HFFc6 (cell line): ENCODE results near the gene CLSTN1. TPM values are rescaled to one million over a fixed set of nuclear protein-coding genes. Genes with fewer than 3 reads are reported as not detected.

Source experiments
- DNase-seq: peaks from one replicate; pipeline ENCODE4 v3.0.0-alpha.2; 2018
- H3K27ac Mint-ChIP-seq: 2 replicates; pipeline ENCODE4 v1.8.0; 2020; ENCODE audit warnings: mild to moderate bottlenecking, mixed read lengths
- H3K27me3 Mint-ChIP-seq: 2 replicates; pipeline ENCODE4 v1.8.0; 2021; ENCODE audit warnings: mild to moderate bottlenecking, moderate library complexity, mixed read lengths; ENCODE audit not compliant: insufficient read depth
- H3K36me3 Mint-ChIP-seq: 2 replicates; pipeline ENCODE4 v1.8.0; 2021; ENCODE audit warnings: low read depth, mixed read lengths
- H3K4me1 Mint-ChIP-seq: 2 replicates; pipeline ENCODE4 v1.8.0; 2020; ENCODE audit warnings: low read depth, mixed read lengths
- H3K4me3 Mint-ChIP-seq: 2 replicates; pipeline ENCODE4 v1.8.0; 2020; ENCODE audit warnings: mild to moderate bottlenecking, moderate library complexity, mixed read lengths
- H3K9me3 Mint-ChIP-seq: 2 replicates; pipeline ENCODE4 v1.8.0; 2020; ENCODE audit warnings: mild to moderate bottlenecking, mixed read lengths
- CTCF ChIP-seq: fragments of 200-600 bp; sonication (generic); IDR thresholded peaks from 2 replicates; pipeline ENCODE4 v1.5.0; 2021; ENCODE audit warnings: antibody characterized with exemption, mild to moderate bottlenecking
- total RNA-seq, 6 experiments: library from RNA; stranded (reverse); fragmentation: NEBNext Ultra II Directional; extraction: Animal tissue kit (Norgen Biotek cat#: 25700); gene quantifications; 2 replicates in 1 of 6; 3 replicates in 5 of 6; pipeline ENCODE4 v1.2.3, GENCODE V29; 2021

Gene CLSTN1
- total RNA-seq, 6 experiments from 2014 or later, result 128 to 151 (median 137) TPM

GRCh38 chr1:9845914-9846313 is 22.1 kb upstream of the CLSTN1 start:
- TF ChIP-seq CTCF, result no peak
- no peak for DNase-seq
- H3K9me3 Mint-ChIP-seq, result no peaks in the 10 kb centered on the region
- no peaks in the 10 kb centered on the region for H3K4me1 Mint-ChIP-seq
- peaks cover 8% of the 10 kb centered on the region; the same call in 1 of the 2 replicates for H3K27me3 Mint-ChIP-seq
- no peak overlapping the region for H3K27ac Mint-ChIP-seq
- no peak overlapping the region for H3K4me3 Mint-ChIP-seq
- no peaks in the 10 kb centered on the region for H3K36me3 Mint-ChIP-seq

GRCh38 chr1:9844756-9845155 is 21.0 kb upstream of the CLSTN1 start:
- DNase-seq, result no peak
- TF ChIP-seq CTCF, result no peak
- H3K27me3 Mint-ChIP-seq, result peaks cover 8% of the 10 kb centered on the region; the same call in 1 of the 2 replicates
- no peaks in the 10 kb centered on the region for H3K36me3 Mint-ChIP-seq
- H3K9me3 Mint-ChIP-seq, result no peaks in the 10 kb centered on the region
- H3K27ac Mint-ChIP-seq, result no peak overlapping the region
- no peak overlapping the region for H3K4me3 Mint-ChIP-seq
- H3K4me1 Mint-ChIP-seq, result no peaks in the 10 kb centered on the region

GRCh38 chr1:9844106-9844505 is 20.3 kb upstream of the CLSTN1 start:
- H3K4me1 Mint-ChIP-seq, result no peaks in the 10 kb centered on the region
- H3K27ac Mint-ChIP-seq, result no peak overlapping the region
- peaks cover 8% of the 10 kb centered on the region; the same call in 1 of the 2 replicates for H3K27me3 Mint-ChIP-seq
- H3K36me3 Mint-ChIP-seq, result no peaks in the 10 kb centered on the region
- no peaks in the 10 kb centered on the region for H3K9me3 Mint-ChIP-seq
- no peak overlapping the region for H3K4me3 Mint-ChIP-seq
- TF ChIP-seq CTCF, result no peak
- no peak for DNase-seq

GRCh38 chr1:9843576-9843945 is 19.8 kb upstream of the CLSTN1 start:
- Mint-ChIP-seq H3K36me3 (no peaks in the 10 kb centered on the region), H3K4me1 (no peaks in the 10 kb centered on the region), H3K9me3 (no peaks in the 10 kb centered on the region), H3K4me3 (no peak overlapping the region), H3K27me3 (peaks cover 8% of the 10 kb centered on the region; the same call in 1 of the 2 replicates), H3K27ac (no peak overlapping the region)
- no peak for DNase-seq
- no peak for TF ChIP-seq CTCF

GRCh38 chr1:9842781-9843575 is 19.2 kb upstream of the CLSTN1 start:
- Mint-ChIP-seq H3K27ac (no peak overlapping the region), H3K4me1 (no peaks in the 10 kb centered on the region), H3K4me3 (no peak overlapping the region), H3K36me3 (no peaks in the 10 kb centered on the region), H3K27me3 (peaks cover 8% of the 10 kb centered on the region; the same call in 1 of the 2 replicates), H3K9me3 (no peaks in the 10 kb centered on the region)
- TF ChIP-seq CTCF, result no peak
- DNase-seq, result no peak
